Endometrial microvascular endothelial cells (primary cell): ENCODE results near the gene ANAPC15. TPM values are rescaled to one million over a fixed set of nuclear protein-coding genes. Genes with fewer than 3 reads are reported as not detected.

Experiments
- in situ Hi-C: cut with HindIII; loops from 2 replicates; pipeline ENCODE4 v1.10.0; 2017; ENCODE audit warnings: low sequenced_read_pairs, low pct_unique_long_range_greater_than_20kb; ENCODE audit errors: inconsistent ontology term
- total RNA-seq: library from RNA; depleted of rRNA; stranded (reverse); fragments of >200 nt; gene quantifications from one replicate; pipeline ENCODE4 v1.2.3, GENCODE V29; 2015; ENCODE audit errors: inconsistent ontology term

Gene ANAPC15
- total RNA-seq, 1 donor from 2014 or later = 48.1 TPM

- in situ Hi-C loops = no loop called here
Observed at GRCh38 chr11:72100009-72100408, 12.5 kb downstream of the ANAPC15 start.

GRCh38 chr11:72098741-72099140 lies 13.8 kb downstream of the ANAPC15 start:
- in situ Hi-C loops = no loop called here

GRCh38 chr11:72091292-72091691 lies 21.2 kb downstream of the ANAPC15 start:
- in situ Hi-C loops = no loop called here

- in situ Hi-C loops = no loop called here
Observed at GRCh38 chr11:72088076-72088808, 24.3 kb downstream of the ANAPC15 start.

GRCh38 chr11:72085621-72086351 lies 26.7 kb downstream of the ANAPC15 start:
- in situ Hi-C loops = no loop called here

- in situ Hi-C loops = no loop called here
Observed at GRCh38 chr11:72084965-72085364, 27.5 kb downstream of the ANAPC15 start.

- in situ Hi-C loops = no loop called here
Observed at GRCh38 chr11:72084076-72084475, 28.4 kb downstream of the ANAPC15 start.

GRCh38 chr11:72083414-72083813 lies 29.1 kb downstream of the ANAPC15 start:
- in situ Hi-C loops = no loop called here

- in situ Hi-C loops = no loop called here
Observed at GRCh38 chr11:72081821-72082453, 30.6 kb downstream of the ANAPC15 start.

- in situ Hi-C loops = no loop called here
Observed at GRCh38 chr11:72081184-72081644, 31.3 kb downstream of the ANAPC15 start.

GRCh38 chr11:72080326-72081183 lies 31.9 kb downstream of the ANAPC15 start, which contains the start of the genes LRRC51 and NUMA1:
Gene LRRC51, plus strand, starts transcription at chr11:72080850. Its CDS starts 8,234 bp downstream, at chr11:72089084.
Gene NUMA1, minus strand, starts transcription at chr11:72080542. Its CDS starts 44,599 bp downstream, at chr11:72035943.
- in situ Hi-C loops = no loop called here

- in situ Hi-C loops = no loop called here
Observed at GRCh38 chr11:72079819-72080325, 32.6 kb downstream of the ANAPC15 start.

GRCh38 chr11:72078477-72078876 lies 34.0 kb downstream of the ANAPC15 start:
- in situ Hi-C loops = no loop called here

- in situ Hi-C loops = no loop called here
Observed at GRCh38 chr11:72075756-72076155, 36.7 kb downstream of the ANAPC15 start.

- in situ Hi-C loops = no loop called here
Observed at GRCh38 chr11:72075109-72075508, 37.4 kb downstream of the ANAPC15 start.

- in situ Hi-C loops = no loop called here
Observed at GRCh38 chr11:72072348-72072747, 40.1 kb downstream of the ANAPC15 start.

- in situ Hi-C loops = no loop called here
Observed at GRCh38 chr11:72070491-72070890, 42.0 kb downstream of the ANAPC15 start.

GRCh38 chr11:72069787-72070251 lies 42.7 kb downstream of the ANAPC15 start:
- in situ Hi-C loops = no loop called here
